OCI-LY1 (cell line): ENCODE data around the gene EIPR1.

Experiments used
- H2AFZ ChIP-seq: fragments of 200-600 bp; sonication (generic), shearing (Covaris generic); 2 replicates; pipeline ENCODE4 v1.6.0; 2014; ENCODE audit warnings: antibody characterized with exemption, mild to moderate bottlenecking, low read length
- H3F3A ChIP-seq: fragments of 200-600 bp; sonication (generic), shearing (Covaris generic); 2 replicates; pipeline ENCODE4 v1.6.0; 2014; ENCODE audit warnings: mild to moderate bottlenecking, antibody characterized with exemption, low read length, moderate library complexity; ENCODE audit not compliant: insufficient read depth
- H3K27ac ChIP-seq: fragments of 200-600 bp; sonication (generic); 2 replicates; pipeline ENCODE4 v1.5.1; 2014; ENCODE audit warnings: low read length, mixed run types, mild to moderate bottlenecking, low read depth; ENCODE audit not compliant: poor library complexity, severe bottlenecking
- H3K27me3 ChIP-seq: fragments of 200-600 bp; sonication (generic); 2 replicates; pipeline ENCODE4 v1.6.0; 2014; ENCODE audit warnings: antibody characterized with exemption, mild to moderate bottlenecking, low read length, moderate library complexity; ENCODE audit not compliant: insufficient read depth
- H3K36me3 ChIP-seq: fragments of 200-600 bp; sonication (generic); 2 replicates; pipeline ENCODE4 v1.6.1; 2014; ENCODE audit warnings: mild to moderate bottlenecking, antibody characterized with exemption, low read length, moderate library complexity, mixed read lengths; ENCODE audit not compliant: insufficient read depth
- H3K4me1 ChIP-seq: fragments of 200-600 bp; sonication (generic); 2 replicates; pipeline ENCODE4 v1.5.1; 2014; ENCODE audit warnings: mild to moderate bottlenecking, low read length, moderate library complexity; ENCODE audit not compliant: insufficient read depth, severe bottlenecking
- H3K4me2 ChIP-seq: fragments of 200-600 bp; sonication (generic), shearing (Covaris generic); 2 replicates; pipeline ENCODE4 v1.6.1; 2014; ENCODE audit warnings: low read length
- H3K4me3 ChIP-seq: fragments of 200-600 bp; sonication (generic); 2 replicates; pipeline ENCODE4 v1.5.1; 2014; ENCODE audit warnings: low read length, low read depth, mild to moderate bottlenecking, mixed read lengths; ENCODE audit not compliant: poor library complexity, severe bottlenecking
- H3K79me2 ChIP-seq: fragments of 200-600 bp; shearing (Covaris generic); 2 replicates; pipeline ENCODE4 v1.6.1; 2016; ENCODE audit warnings: mixed run types, low read length, mixed read lengths; ENCODE audit not compliant: insufficient read depth
- H3K9ac ChIP-seq: fragments of 200-600 bp; sonication (generic), shearing (Covaris generic); 2 replicates; pipeline ENCODE4 v1.6.1; 2014; ENCODE audit warnings: mild to moderate bottlenecking, low read length, mixed read lengths
- H3K9me2 ChIP-seq: fragments of 200-600 bp; sonication (generic), shearing (Covaris generic); 2 replicates; pipeline ENCODE4 v1.6.1; 2014; ENCODE audit warnings: low read depth, mild to moderate bottlenecking, low read length, mixed read lengths
- H3K9me3 ChIP-seq: fragments of 200-600 bp; shearing (Covaris generic); 2 replicates; pipeline ENCODE4 v1.6.1; 2014; ENCODE audit warnings: low read length, mixed read lengths
- H4K20me1 ChIP-seq: fragments of 200-600 bp; sonication (generic), shearing (Covaris generic); 2 replicates; pipeline ENCODE4 v1.6.0; 2016; ENCODE audit warnings: mild to moderate bottlenecking, low read length; ENCODE audit not compliant: insufficient read depth
- EZH2 ChIP-seq: fragments of 200-600 bp; sonication (generic), shearing (Covaris generic); IDR thresholded peaks from 2 replicates; pipeline ENCODE4 v1.8.0; 2017; ENCODE audit warnings: borderline replicate concordance, mixed run types, mild to moderate bottlenecking, antibody characterized with exemption, low read length, moderate library complexity, mixed read lengths
- TF ChIP-seq, protein P1 (sequence below): fragments of 200-600 bp; sonication (generic), shearing (Covaris generic); IDR thresholded peaks from 2 replicates; pipeline ENCODE4 v1.5.1; 2017; ENCODE audit warnings: mild to moderate bottlenecking, antibody characterized with exemption, low read length, moderate library complexity, mixed read lengths

Gene EIPR1

DNA sequence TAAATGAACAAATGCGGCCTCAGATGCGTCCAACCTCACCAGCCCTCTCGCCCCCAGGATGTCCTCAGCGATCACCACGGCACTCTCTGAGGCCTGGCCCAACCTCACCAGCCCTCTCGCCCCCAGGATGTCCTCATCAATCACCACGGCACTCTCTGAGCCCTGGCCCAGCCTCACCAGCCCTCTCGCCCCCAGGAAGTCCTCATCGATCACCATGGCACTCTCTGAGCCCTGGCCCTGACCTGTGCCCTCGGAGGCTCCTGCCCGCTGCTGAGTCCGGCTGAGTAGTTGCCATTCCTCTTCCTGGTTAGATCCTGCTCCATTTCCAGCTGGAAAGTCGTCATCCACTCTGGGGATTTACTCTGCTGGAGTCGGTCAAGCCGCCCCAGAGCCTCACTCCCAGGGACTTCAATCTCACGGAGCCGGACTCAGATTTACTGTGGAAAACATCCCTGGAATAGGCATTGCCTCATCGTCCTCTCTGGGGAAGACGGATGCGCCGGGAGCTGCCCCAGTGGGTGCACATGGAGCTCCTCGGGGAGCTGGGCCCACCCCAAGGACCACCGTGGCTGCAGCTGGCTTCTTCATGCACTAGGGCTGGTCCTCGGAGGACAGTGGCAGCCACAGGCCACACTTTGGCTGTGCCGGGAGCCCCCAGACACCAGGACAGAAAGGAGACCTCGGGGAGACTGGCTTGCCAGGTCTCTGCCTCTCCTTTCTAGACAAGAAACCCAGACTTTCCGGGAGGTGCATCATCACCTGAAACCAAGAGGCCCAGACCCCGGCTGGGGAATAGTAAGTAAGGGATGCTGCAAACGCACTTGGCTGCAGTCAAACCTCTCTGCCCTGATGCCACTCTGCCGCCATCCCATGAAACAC, 230.6 kb downstream of the EIPR1 start:
- H3K4me2 ChIP-seq, result peak overlapping the region; percentile 66
- no peaks in the 10 kb centered on the region for H3K36me3 ChIP-seq
- TF ChIP-seq, protein P1, sequence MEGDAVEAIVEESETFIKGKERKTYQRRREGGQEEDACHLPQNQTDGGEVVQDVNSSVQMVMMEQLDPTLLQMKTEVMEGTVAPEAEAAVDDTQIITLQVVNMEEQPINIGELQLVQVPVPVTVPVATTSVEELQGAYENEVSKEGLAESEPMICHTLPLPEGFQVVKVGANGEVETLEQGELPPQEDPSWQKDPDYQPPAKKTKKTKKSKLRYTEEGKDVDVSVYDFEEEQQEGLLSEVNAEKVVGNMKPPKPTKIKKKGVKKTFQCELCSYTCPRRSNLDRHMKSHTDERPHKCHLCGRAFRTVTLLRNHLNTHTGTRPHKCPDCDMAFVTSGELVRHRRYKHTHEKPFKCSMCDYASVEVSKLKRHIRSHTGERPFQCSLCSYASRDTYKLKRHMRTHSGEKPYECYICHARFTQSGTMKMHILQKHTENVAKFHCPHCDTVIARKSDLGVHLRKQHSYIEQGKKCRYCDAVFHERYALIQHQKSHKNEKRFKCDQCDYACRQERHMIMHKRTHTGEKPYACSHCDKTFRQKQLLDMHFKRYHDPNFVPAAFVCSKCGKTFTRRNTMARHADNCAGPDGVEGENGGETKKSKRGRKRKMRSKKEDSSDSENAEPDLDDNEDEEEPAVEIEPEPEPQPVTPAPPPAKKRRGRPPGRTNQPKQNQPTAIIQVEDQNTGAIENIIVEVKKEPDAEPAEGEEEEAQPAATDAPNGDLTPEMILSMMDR, result no peak
- TF ChIP-seq EZH2, result no peak
- peak overlapping the region; percentile 82 for H3K27ac ChIP-seq
- no peaks in the 10 kb centered on the region for H3K9me2 ChIP-seq
- H3K9me3 ChIP-seq, result no peaks in the 10 kb centered on the region
- peak overlapping the region; percentile 23; the same call in 1 of the 2 replicates for H3K9ac ChIP-seq
- H4K20me1 ChIP-seq, result no peaks in the 10 kb centered on the region
- H3K27me3 ChIP-seq, result no peaks in the 10 kb centered on the region
- H3F3A ChIP-seq, result no peaks in the 10 kb centered on the region
- H3K4me1 ChIP-seq, result peaks cover 98% of the 10 kb centered on the region
- peak overlapping the region; percentile 18 for H3K4me3 ChIP-seq
- H2AFZ ChIP-seq, result no peak overlapping the region
- H3K79me2 ChIP-seq, result no peaks in the 10 kb centered on the region

DNA sequence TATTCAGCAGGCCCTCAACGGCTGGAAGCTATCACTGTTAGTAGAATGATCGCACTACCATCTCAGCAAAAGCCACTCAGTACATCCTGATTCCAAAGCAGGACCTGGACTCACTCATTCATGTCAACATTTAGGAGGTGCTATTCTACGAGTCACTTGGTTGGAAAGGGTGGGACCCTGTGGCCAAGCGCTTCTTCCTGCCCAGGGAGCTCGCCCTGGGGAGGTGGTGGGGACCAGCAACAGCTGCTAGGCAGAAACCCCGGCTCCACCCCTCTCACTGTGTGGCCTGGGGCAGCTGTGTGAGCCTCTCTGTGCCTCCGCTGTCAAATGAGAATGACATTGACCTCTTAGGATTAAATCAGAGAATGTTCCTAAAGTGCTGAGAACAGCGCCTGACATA, 231.4 kb downstream of the EIPR1 start:
- no peak overlapping the region; the same call in 1 of the 2 replicates for H3K9ac ChIP-seq
- no peaks in the 10 kb centered on the region for H3K79me2 ChIP-seq
- no peaks in the 10 kb centered on the region for H3K9me2 ChIP-seq
- H3K9me3 ChIP-seq, result no peaks in the 10 kb centered on the region
- H3K36me3 ChIP-seq, result peaks cover 5% of the 10 kb centered on the region; the same call in 1 of the 2 replicates
- no peaks in the 10 kb centered on the region for H3F3A ChIP-seq
- no peaks in the 10 kb centered on the region for H4K20me1 ChIP-seq
- no peak overlapping the region for H2AFZ ChIP-seq
- peak overlapping the region; percentile 66 for H3K4me3 ChIP-seq
- H3K4me1 ChIP-seq, result peaks cover 91% of the 10 kb centered on the region
- peak overlapping the region; percentile 82 for H3K27ac ChIP-seq
- peak overlapping the region; percentile 66 for H3K4me2 ChIP-seq
- no peak for TF ChIP-seq EZH2
- TF ChIP-seq, protein P1, result no peak
- H3K27me3 ChIP-seq, result no peaks in the 10 kb centered on the region

DNA sequence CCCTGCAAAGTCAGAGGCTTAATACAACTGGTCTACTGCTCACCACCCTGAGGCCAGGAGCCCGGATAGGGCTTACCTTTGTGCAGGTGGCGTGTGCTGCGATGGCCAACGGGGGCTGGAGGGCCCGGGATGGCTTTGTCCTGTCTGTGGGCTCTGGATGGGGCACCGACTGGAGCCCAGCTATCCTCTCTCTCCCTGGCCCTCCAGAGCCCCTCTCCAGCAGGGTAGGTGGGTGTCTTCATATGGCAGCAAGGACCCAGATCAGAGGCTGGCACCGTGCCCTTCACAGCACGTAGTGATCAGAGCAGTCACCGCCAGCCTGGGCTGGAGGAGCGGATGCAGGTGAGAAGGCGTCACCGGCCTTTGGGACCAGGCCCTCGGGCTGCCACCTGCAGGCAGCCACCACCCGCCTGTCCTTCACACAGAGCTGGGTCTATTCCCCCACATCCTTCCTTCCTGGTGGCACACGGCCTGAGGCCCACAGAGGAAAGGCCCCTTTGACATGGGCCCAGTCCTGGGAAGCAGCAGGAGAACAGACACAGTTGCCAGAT, 232.1 kb downstream of the EIPR1 start:
- Histone ChIP-seq H3K27ac (peak overlapping the region; percentile 82), H3K9ac (peak overlapping the region; percentile 66), H3K27me3 (no peaks in the 10 kb centered on the region), H3K4me3 (peak overlapping the region; percentile 66), H3K9me3 (no peaks in the 10 kb centered on the region), H3K36me3 (peaks cover 5% of the 10 kb centered on the region; the same call in 1 of the 2 replicates), H3K4me1 (peaks cover 84% of the 10 kb centered on the region), H3K4me2 (peak overlapping the region; percentile 66), H4K20me1 (no peaks in the 10 kb centered on the region), H3K9me2 (no peaks in the 10 kb centered on the region), H3K79me2 (no peaks in the 10 kb centered on the region), H3F3A (no peaks in the 10 kb centered on the region), H2AFZ (no peak overlapping the region)
- TF ChIP-seq EZH2, result no peak
- TF ChIP-seq, protein P1, result peak; percentile 36; the same call in 1 of the 2 replicates
